ENCODE measurements around the gene VIL1. TPM values are rescaled to one million over a fixed set of nuclear protein-coding genes. Genes with fewer than 3 reads are reported as not detected.

Gene VIL1
- total RNA-seq, 1 donor = not detected

GRCh38 chr2:218392891-218393462, 25.9 kb upstream of the VIL1 start:
- no peaks in the 10 kb centered on the region for H3K9me3 ChIP-seq (ENCODE audit: low read depth, low read length)

GRCh38 chr2:218393750-218394290, 25.1 kb upstream of the VIL1 start:
- H2AFZ ChIP-seq (ENCODE audit: low read length) = no peak overlapping the region
- H3K4me1 ChIP-seq (ENCODE audit: insufficient read depth, low read length) = peaks cover 19% of the 10 kb centered on the region
- no peak overlapping the region for H3K27ac ChIP-seq (ENCODE audit: low read depth, low read length)
- no peaks in the 10 kb centered on the region for H3K79me2 ChIP-seq (ENCODE audit: insufficient read depth, low read length)
- no peaks in the 10 kb centered on the region for H4K20me1 ChIP-seq (ENCODE audit: insufficient read depth, low read length)
- no peaks in the 10 kb centered on the region for H3K27me3 ChIP-seq (ENCODE audit: insufficient read depth, low read length)
- H3K4me3 ChIP-seq (ENCODE audit: insufficient read depth, low read length) = no peak overlapping the region
- H3K36me3 ChIP-seq (ENCODE audit: insufficient read depth, low read length) = no peaks in the 10 kb centered on the region
- H3K4me2 ChIP-seq (ENCODE audit: insufficient read depth, low read length) = no peak overlapping the region
- TF ChIP-seq, protein P1, sequence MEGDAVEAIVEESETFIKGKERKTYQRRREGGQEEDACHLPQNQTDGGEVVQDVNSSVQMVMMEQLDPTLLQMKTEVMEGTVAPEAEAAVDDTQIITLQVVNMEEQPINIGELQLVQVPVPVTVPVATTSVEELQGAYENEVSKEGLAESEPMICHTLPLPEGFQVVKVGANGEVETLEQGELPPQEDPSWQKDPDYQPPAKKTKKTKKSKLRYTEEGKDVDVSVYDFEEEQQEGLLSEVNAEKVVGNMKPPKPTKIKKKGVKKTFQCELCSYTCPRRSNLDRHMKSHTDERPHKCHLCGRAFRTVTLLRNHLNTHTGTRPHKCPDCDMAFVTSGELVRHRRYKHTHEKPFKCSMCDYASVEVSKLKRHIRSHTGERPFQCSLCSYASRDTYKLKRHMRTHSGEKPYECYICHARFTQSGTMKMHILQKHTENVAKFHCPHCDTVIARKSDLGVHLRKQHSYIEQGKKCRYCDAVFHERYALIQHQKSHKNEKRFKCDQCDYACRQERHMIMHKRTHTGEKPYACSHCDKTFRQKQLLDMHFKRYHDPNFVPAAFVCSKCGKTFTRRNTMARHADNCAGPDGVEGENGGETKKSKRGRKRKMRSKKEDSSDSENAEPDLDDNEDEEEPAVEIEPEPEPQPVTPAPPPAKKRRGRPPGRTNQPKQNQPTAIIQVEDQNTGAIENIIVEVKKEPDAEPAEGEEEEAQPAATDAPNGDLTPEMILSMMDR (IDR thresholded peaks at IDR 0.05; ENCODE audit: extremely low read depth, low read depth, low read length) = no peak
- DNase-seq (ENCODE audit: insufficient read length, low spot score, missing footprints) = peak; percentile 9
- H3K9me3 ChIP-seq (ENCODE audit: low read depth, low read length) = no peaks in the 10 kb centered on the region

More at GRCh38 chr2:218392891-218393462, 25.9 kb upstream of the VIL1 start:
- Histone ChIP-seq H4K20me1 (ENCODE audit: insufficient read depth, low read length) (no peaks in the 10 kb centered on the region), H3K4me3 (ENCODE audit: insufficient read depth, low read length) (no peak overlapping the region), H3K79me2 (ENCODE audit: insufficient read depth, low read length) (no peaks in the 10 kb centered on the region), H3K36me3 (ENCODE audit: insufficient read depth, low read length) (no peaks in the 10 kb centered on the region), H3K27me3 (ENCODE audit: insufficient read depth, low read length) (no peaks in the 10 kb centered on the region), H2AFZ (ENCODE audit: low read length) (no peak overlapping the region), H3K4me1 (ENCODE audit: insufficient read depth, low read length) (peaks cover 19% of the 10 kb centered on the region), H3K27ac (ENCODE audit: low read depth, low read length) (no peak overlapping the region), H3K4me2 (ENCODE audit: insufficient read depth, low read length) (no peak overlapping the region)
- DNase-seq (ENCODE audit: insufficient read length, low spot score, missing footprints) = peak; percentile 41
- TF ChIP-seq, protein P1 (IDR thresholded peaks at IDR 0.05; ENCODE audit: extremely low read depth, low read depth, low read length) = no peak

DNA sequence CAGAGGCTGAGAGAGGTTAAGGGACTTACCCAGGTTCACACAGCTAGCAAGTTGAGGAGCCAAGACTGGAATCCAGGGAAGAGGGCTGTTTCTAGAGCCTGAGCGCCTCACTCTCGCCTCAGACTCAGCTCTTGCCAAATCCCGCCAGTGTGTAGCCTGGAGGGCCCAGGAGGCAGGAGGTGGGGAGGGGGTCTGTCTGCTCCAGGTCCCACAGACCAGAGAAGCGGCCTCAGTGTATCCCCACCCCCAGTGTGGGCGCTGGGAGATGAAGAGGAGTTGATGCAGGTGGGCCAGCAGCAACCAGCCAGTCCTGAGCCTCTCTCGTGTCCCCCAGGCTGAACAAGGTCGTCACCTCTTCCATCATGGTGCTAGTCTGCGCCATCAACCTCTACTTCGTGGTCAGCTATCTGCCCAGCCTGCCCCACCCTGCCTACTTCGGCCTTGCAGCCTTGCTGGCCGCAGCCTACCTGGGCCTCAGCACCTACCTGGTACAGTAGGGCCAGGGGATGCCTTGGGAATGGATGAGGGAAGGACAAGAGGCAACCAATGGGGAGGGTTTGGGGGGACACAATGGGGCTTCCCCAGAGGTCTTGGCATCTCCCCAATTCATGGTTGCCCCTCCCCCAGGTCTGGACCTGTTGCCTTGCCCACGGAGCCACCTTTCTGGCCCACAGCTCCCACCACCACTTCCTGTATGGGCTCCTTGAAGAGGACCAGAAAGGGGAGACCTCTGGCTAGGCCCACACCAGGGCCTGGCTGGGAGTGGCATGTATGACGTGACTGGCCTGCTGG, 24.4 kb upstream of the VIL1 start:
- no peaks in the 10 kb centered on the region for H3K27me3 ChIP-seq (ENCODE audit: insufficient read depth, low read length)
- H4K20me1 ChIP-seq (ENCODE audit: insufficient read depth, low read length) = no peaks in the 10 kb centered on the region
- H3K79me2 ChIP-seq (ENCODE audit: insufficient read depth, low read length) = no peaks in the 10 kb centered on the region
- H3K4me3 ChIP-seq (ENCODE audit: insufficient read depth, low read length) = no peak overlapping the region
- H2AFZ ChIP-seq (ENCODE audit: low read length) = no peak overlapping the region
- no peaks in the 10 kb centered on the region for H3K36me3 ChIP-seq (ENCODE audit: insufficient read depth, low read length)
- no peak overlapping the region for H3K27ac ChIP-seq (ENCODE audit: low read depth, low read length)
- H3K9me3 ChIP-seq (ENCODE audit: low read depth, low read length) = no peaks in the 10 kb centered on the region
- H3K4me1 ChIP-seq (ENCODE audit: insufficient read depth, low read length) = peaks cover 19% of the 10 kb centered on the region
- DNase-seq (ENCODE audit: insufficient read length, low spot score, missing footprints) = peak; percentile 51
- H3K4me2 ChIP-seq (ENCODE audit: insufficient read depth, low read length) = no peak overlapping the region
- TF ChIP-seq, protein P1 (IDR thresholded peaks at IDR 0.05; ENCODE audit: extremely low read depth, low read depth, low read length) = no peak

DNA sequence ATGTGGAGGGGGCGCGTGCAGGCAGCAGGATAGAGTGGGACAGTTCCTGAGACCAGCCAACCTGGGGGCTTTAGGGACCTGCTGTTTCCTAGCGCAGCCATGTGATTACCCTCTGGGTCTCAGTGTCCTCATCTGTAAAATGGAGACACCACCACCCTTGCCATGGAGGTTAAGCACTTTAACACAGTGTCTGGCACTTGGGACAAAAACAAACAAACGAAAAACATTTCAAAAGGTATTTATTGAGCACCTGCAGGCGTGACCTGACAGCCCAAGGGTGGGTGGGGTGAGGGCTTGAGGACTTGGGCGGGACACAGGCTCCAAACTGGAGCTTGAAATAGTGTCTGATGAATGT, 23.9 kb upstream of the VIL1 start:
- no peak overlapping the region for H3K4me3 ChIP-seq (ENCODE audit: insufficient read depth, low read length)
- H3K4me2 ChIP-seq (ENCODE audit: insufficient read depth, low read length) = no peak overlapping the region
- no peak overlapping the region for H2AFZ ChIP-seq (ENCODE audit: low read length)
- H3K4me1 ChIP-seq (ENCODE audit: insufficient read depth, low read length) = peaks cover 19% of the 10 kb centered on the region
- no peaks in the 10 kb centered on the region for H4K20me1 ChIP-seq (ENCODE audit: insufficient read depth, low read length)
- peaks cover under 1% of the 10 kb centered on the region for H3K79me2 ChIP-seq (ENCODE audit: insufficient read depth, low read length)
- H3K27me3 ChIP-seq (ENCODE audit: insufficient read depth, low read length) = no peaks in the 10 kb centered on the region
- no peaks in the 10 kb centered on the region for H3K36me3 ChIP-seq (ENCODE audit: insufficient read depth, low read length)
- no peak overlapping the region for H3K27ac ChIP-seq (ENCODE audit: low read depth, low read length)
- TF ChIP-seq, protein P1 (IDR thresholded peaks at IDR 0.05; ENCODE audit: extremely low read depth, low read depth, low read length) = no peak
- no peaks in the 10 kb centered on the region for H3K9me3 ChIP-seq (ENCODE audit: low read depth, low read length)
- DNase-seq (ENCODE audit: insufficient read length, low spot score, missing footprints) = peak; percentile 48
